ENCODE data around the gene TCF7L2.

DNA sequence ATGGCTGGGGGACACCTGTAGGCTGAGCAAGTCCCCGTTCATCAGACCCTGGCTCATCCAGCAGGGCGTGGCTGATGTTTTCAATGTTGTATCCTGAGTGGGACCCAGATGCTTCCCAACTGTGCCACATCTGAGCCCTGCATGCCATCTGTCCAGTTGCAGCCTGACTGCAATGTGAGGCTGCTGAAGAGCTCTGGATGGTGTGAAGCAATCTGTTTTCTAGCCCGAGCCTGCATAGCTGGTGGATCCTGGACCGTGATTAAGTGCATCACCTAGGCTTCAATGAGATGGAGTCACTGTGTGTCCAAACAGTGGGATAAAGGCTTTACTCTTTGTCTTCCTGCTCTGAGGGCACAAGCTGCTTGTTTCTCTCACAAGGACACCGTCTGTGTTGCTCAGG lies 99.8 kb downstream of the TCF7L2 start:
- TF ChIP-seq, protein P1, sequence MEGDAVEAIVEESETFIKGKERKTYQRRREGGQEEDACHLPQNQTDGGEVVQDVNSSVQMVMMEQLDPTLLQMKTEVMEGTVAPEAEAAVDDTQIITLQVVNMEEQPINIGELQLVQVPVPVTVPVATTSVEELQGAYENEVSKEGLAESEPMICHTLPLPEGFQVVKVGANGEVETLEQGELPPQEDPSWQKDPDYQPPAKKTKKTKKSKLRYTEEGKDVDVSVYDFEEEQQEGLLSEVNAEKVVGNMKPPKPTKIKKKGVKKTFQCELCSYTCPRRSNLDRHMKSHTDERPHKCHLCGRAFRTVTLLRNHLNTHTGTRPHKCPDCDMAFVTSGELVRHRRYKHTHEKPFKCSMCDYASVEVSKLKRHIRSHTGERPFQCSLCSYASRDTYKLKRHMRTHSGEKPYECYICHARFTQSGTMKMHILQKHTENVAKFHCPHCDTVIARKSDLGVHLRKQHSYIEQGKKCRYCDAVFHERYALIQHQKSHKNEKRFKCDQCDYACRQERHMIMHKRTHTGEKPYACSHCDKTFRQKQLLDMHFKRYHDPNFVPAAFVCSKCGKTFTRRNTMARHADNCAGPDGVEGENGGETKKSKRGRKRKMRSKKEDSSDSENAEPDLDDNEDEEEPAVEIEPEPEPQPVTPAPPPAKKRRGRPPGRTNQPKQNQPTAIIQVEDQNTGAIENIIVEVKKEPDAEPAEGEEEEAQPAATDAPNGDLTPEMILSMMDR (conservative IDR thresholded peaks at IDR 0.05 in 1 of 2, IDR thresholded peaks at IDR 0.05 in 1 of 2; ENCODE audit: extremely low read depth in 1 of 2, insufficient read depth in 1 of 2, low read depth in 1 of 2, low read length in 2 of 2): no peak
- TF ChIP-seq EZH2 (IDR thresholded peaks at IDR 0.05; ENCODE audit: borderline replicate concordance, low read length): no peak

Data from mammary epithelial cell (primary cell).